Measurements from ENCODE around the gene ARL8B.

ARL8B gene

DNA sequence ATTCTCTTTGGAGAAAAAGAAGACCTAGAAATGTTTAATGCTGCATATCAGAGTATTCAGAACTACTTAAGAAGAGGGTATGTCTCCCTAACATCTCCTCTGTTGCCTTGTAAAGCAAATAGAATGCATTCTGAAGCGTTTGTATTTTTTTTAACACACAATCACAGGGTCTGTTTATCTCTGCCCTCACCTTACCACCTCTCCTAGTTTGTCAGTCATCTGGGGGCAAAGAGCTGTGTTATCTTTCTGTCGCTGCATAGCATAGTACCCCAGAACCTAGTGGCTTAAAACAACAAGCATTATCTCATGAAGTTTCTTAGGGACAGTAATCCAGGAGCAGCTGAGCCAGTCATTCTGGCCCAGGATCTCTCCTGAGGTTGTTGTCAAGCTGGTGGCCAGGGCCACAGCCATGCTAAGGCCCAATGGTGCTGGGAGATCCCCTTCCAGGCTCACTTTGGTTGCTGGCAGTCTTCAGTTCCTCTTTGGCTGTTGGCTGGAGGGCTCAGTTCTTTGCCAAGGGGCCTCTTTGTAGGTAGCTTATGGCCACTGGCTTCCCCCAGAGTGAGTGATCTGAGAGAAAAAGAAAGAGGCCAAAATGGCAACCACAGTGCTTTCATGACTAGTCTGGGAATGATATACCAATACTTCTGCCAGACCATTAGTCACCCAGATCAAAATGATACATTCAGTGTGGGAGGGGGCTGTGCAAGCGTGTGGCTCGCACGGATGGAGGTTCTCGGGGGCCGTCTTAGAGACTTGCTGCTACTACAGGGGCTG is 83.3 kb downstream of the ARL8B start:
- intact Hi-C loops (cut with DNase I; ENCODE audit: low total_unique reads), result no loop called here
- TF ChIP-seq, protein P1, sequence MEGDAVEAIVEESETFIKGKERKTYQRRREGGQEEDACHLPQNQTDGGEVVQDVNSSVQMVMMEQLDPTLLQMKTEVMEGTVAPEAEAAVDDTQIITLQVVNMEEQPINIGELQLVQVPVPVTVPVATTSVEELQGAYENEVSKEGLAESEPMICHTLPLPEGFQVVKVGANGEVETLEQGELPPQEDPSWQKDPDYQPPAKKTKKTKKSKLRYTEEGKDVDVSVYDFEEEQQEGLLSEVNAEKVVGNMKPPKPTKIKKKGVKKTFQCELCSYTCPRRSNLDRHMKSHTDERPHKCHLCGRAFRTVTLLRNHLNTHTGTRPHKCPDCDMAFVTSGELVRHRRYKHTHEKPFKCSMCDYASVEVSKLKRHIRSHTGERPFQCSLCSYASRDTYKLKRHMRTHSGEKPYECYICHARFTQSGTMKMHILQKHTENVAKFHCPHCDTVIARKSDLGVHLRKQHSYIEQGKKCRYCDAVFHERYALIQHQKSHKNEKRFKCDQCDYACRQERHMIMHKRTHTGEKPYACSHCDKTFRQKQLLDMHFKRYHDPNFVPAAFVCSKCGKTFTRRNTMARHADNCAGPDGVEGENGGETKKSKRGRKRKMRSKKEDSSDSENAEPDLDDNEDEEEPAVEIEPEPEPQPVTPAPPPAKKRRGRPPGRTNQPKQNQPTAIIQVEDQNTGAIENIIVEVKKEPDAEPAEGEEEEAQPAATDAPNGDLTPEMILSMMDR (IDR thresholded peaks at IDR 0.05), result no peak
- H3K27ac ChIP-seq, result no peak overlapping the region
- H3K4me3 ChIP-seq, result no peak overlapping the region
- no peak for DNase-seq
- no peaks in the 10 kb centered on the region for H3K4me1 ChIP-seq
- H3K27me3 ChIP-seq, result no peaks in the 10 kb centered on the region
- H3K9me3 ChIP-seq, result no peaks in the 10 kb centered on the region
- H3K36me3 ChIP-seq, result peaks cover 72 to 100% (median 90%) of the 10 kb centered on the region in 3 donors

DNA sequence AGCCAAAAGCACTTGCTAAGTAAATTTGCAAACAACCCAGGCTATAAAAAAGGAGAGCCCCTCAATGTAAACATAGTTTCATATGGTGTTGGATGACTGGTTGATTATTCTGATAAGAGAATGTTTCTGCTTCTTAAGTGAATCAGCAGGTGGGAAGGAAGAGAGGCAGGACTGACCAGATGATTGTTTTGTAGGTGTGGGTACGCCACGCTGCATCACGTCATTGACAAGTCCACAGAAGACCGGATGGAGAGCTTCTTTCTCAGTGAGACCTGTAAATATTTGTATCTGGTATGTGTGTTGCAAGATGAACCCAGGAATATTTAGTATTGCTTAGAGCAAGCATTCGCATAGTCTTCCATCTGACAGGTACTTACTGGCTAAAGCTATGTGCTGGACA is 88.8 kb downstream of the ARL8B start:
- Histone ChIP-seq H3K36me3 (peaks cover 90 to 100% (median 98%) of the 10 kb centered on the region in 3 donors), H3K27ac (no peak overlapping the region), H3K4me1 (no peaks in the 10 kb centered on the region), H3K27me3 (no peaks in the 10 kb centered on the region), H3K9me3 (no peaks in the 10 kb centered on the region), H3K4me3 (no peak overlapping the region)
- TF ChIP-seq, protein P1 (IDR thresholded peaks at IDR 0.05), result no peak
- no peak for DNase-seq
- intact Hi-C loops (cut with DNase I; ENCODE audit: low total_unique reads), result no loop called here

DNA sequence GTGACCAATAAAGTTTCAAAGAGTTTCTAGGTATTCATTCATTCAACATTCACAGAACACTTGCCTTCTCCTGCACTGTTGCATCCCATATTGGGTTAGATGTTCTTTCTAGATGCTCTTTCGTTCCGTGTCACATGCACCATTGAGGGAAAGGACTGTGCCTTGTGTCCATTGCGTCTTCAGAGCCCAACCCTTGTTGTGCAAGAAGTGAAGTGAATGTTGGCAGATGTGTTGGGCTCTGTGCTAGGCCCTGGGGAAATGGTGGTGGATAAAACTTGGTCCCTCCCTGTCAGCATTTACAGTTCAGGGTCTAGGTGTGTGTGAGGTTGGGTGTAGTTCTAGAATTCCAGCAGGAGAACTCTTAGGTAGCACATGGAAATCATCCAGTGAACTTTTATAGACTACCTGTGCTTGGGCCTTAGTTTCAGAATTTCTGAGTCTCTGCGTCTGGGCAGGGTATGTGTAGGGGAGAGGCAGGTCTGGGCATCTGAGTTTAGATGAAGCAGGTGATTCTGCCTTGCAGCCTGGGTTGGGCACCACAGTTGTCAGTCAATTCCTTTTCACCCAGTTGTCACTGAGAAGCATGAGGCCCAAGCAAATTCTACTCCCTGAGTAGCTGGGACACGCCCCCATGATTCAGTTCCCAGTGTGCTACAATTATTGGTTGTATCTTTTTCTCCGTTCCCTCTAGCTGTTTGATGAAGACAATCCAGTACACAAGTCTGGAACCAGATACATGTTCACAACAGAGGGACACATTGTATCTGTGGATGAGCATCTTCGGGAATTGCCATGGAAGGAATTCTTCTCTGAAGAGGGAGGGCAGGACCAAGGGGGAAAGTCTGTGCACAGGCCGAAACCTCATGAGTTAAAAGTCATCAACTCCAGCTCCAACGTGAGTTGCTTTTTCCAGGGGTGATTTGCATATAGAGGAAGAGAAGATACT is 90.8 kb downstream of the ARL8B start:
- Histone ChIP-seq H3K4me1 (peaks cover 0 to under 1% (median 0%) of the 10 kb centered on the region in 4 donors), H3K36me3 (peaks cover 86 to 99% (median 91%) of the 10 kb centered on the region in 3 donors), H3K4me3 (no peak overlapping the region), H3K9me3 (no peaks in the 10 kb centered on the region), H3K27me3 (no peaks in the 10 kb centered on the region), H3K27ac (no peak overlapping the region)
- no peak for DNase-seq
- intact Hi-C loops (cut with DNase I; ENCODE audit: low total_unique reads), result no loop called here
- TF ChIP-seq, protein P1 (IDR thresholded peaks at IDR 0.05), result no peak

DNA sequence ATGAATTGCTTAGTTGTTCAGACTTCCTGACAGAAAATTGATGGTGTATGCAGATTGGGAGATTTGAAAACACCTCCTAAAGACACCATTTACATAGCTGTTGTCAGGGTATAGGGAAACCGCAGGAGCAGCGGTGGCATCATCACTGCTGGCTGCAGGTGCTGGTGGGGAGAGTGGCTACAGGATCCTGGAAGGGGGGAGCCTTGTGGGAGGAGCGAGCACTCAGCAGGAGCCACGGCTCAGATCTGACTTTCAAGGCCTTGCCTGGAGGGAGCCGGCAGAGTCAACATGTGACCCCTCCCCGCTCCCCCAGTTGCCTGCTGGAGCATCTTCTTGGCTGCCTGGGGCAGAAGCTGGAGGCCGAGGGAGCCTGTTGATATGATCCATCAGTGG is 91.5 kb downstream of the ARL8B start:
- TF ChIP-seq, protein P1 (IDR thresholded peaks at IDR 0.05), result no peak
- H3K4me1 ChIP-seq, result peaks cover 0 to 5% (median 2%) of the 10 kb centered on the region in 4 donors
- H3K36me3 ChIP-seq, result peaks cover 79 to 98% (median 84%) of the 10 kb centered on the region in 3 donors
- no peak overlapping the region for H3K27ac ChIP-seq
- no peaks in the 10 kb centered on the region for H3K27me3 ChIP-seq
- no peaks in the 10 kb centered on the region for H3K9me3 ChIP-seq
- intact Hi-C loops (cut with DNase I; ENCODE audit: low total_unique reads), result no loop called here
- DNase-seq, result no peak
- no peak overlapping the region for H3K4me3 ChIP-seq

DNA sequence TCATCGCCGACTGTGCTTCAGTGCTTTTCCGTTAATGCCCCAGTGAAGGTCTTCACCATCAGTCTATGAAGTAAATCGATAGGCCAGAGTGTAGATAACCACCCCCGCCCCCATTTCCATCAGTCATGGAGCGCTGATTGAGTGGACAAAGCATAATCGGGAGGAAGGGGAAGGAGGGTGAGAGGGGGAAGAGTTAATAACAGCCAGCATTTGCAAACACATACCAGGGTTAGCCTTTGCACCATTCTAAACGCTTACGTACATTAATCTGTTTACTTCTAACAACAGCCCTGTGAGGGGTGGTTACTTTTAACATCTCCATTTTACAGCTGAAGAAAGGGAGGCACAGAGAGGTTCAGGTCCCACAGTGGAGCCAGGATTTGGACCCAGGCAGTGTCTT is 92.3 kb downstream of the ARL8B start:
- Histone ChIP-seq H3K4me1 (peaks cover 0 to 5% (median 2%) of the 10 kb centered on the region in 4 donors), H3K27ac (no peak overlapping the region), H3K4me3 (no peak overlapping the region), H3K27me3 (no peaks in the 10 kb centered on the region), H3K9me3 (no peaks in the 10 kb centered on the region), H3K36me3 (peaks cover 76 to 90% (median 76%) of the 10 kb centered on the region in 3 donors)
- no peak for DNase-seq
- intact Hi-C loops (cut with DNase I; ENCODE audit: low total_unique reads), result no loop called here
- TF ChIP-seq, protein P1 (IDR thresholded peaks at IDR 0.05), result no peak

All from tibial artery (tissue), 4 donors.